Urinary bladder (tissue), 4 donors: ENCODE results near the gene CHN2. TPM values are rescaled to one million over a fixed set of nuclear protein-coding genes. Genes with fewer than 3 reads are reported as not detected.

Source experiments
- DNase-seq: peaks from one replicate; pipeline ENCODE4 v3.0.0-alpha.2; 2015; ENCODE audit errors: extremely low spot score
- H3K27ac ChIP-seq: one replicate; pipeline ENCODE4 v1.5.1; 2013; ENCODE audit warnings: low read depth, mild to moderate bottlenecking, moderate library complexity
- H3K36me3 ChIP-seq: one replicate; pipeline ENCODE4 v1.6.1; 2013; ENCODE audit warnings: mild to moderate bottlenecking, moderate library complexity; ENCODE audit not compliant: insufficient read depth
- H3K4me1 ChIP-seq: one replicate; pipeline ENCODE4 v1.6.1; 2013; ENCODE audit warnings: mild to moderate bottlenecking, moderate library complexity; ENCODE audit not compliant: insufficient read depth
- H3K4me3 ChIP-seq: one replicate; pipeline ENCODE4 v1.5.1; 2013; ENCODE audit warnings: low read depth, low read length
- WGBS: extraction: QIAGEN DNeasy Blood & Tissue Kit; methylation state at CpG from one replicate; pipeline ENCODE4 v1.1.7; 2013; 5-methylcytosine and 5-hydroxymethylcytosine counted together
- polyA plus RNA-seq: library from polyadenylated mRNA; stranded (reverse); fragments of 200-250 nt; gene quantifications from one replicate; pipeline ENCODE4 v1.2.3, GENCODE V29; 2013
- total RNA-seq: library from RNA; depleted of rRNA; stranded (reverse); fragments of >200 nt; gene quantifications from one replicate; pipeline ENCODE4 v1.2.3, GENCODE V29; 2014
- donor health status: healthy with polysubstance abuse.
- donor health status: healthy.

The CHN2 gene
- total and polyA plus RNA-seq, 2 donors = 6.8 to 14.5 TPM

- no peak for DNase-seq
- Histone ChIP-seq H3K4me3 (no peak overlapping the region), H3K27ac (no peak overlapping the region), H3K36me3 (no peaks in the 10 kb centered on the region), H3K4me1 (no peaks in the 10 kb centered on the region)
- WGBS = 83% methylated on average over 1 of the region's 1 CpG
These were observed 234.8 kb downstream of the CHN2 start for GRCh38 chr7:29429401-29429800.

GRCh38 chr7:29430279-29430949 lies 235.8 kb downstream of the CHN2 start:
- 84% methylated on average over 8 of the region's 8 CpGs for WGBS

GRCh38 chr7:29431686-29432085 lies 237.1 kb downstream of the CHN2 start:
- Histone ChIP-seq H3K4me1 (no peaks in the 10 kb centered on the region), H3K27ac (no peak overlapping the region), H3K36me3 (no peaks in the 10 kb centered on the region), H3K4me3 (no peak overlapping the region)
- WGBS = 98% methylated on average over 3 of the region's 3 CpGs
- DNase-seq = no peak

More at GRCh38 chr7:29430279-29430949, 235.8 kb downstream of the CHN2 start:
- DNase-seq = no peak
- Histone ChIP-seq H3K36me3 (no peaks in the 10 kb centered on the region), H3K4me1 (no peaks in the 10 kb centered on the region), H3K27ac (no peak overlapping the region), H3K4me3 (no peak overlapping the region)

- Histone ChIP-seq H3K4me1 (no peaks in the 10 kb centered on the region), H3K36me3 (no peaks in the 10 kb centered on the region), H3K27ac (no peak overlapping the region), H3K4me3 (no peak overlapping the region)
- WGBS = 58% methylated on average over 7 of the region's 7 CpGs
- DNase-seq = no peak
These were observed 238.1 kb downstream of the CHN2 start for GRCh38 chr7:29432721-29433120.

GRCh38 chr7:29434380-29434768 lies 239.8 kb downstream of the CHN2 start:
- H3K27ac ChIP-seq = no peak overlapping the region
- no peak overlapping the region for H3K4me3 ChIP-seq
- WGBS = 90% methylated on average over 2 of the region's 2 CpGs
- H3K4me1 ChIP-seq = no peaks in the 10 kb centered on the region
- H3K36me3 ChIP-seq = no peaks in the 10 kb centered on the region
- no peak for DNase-seq

- H3K36me3 ChIP-seq = no peaks in the 10 kb centered on the region
- H3K4me1 ChIP-seq = no peaks in the 10 kb centered on the region
- DNase-seq = no peak
- H3K27ac ChIP-seq = no peak overlapping the region
- H3K4me3 ChIP-seq = no peak overlapping the region
These were observed 240.6 kb downstream of the CHN2 start for GRCh38 chr7:29435167-29435566.

- no peak overlapping the region for H3K27ac ChIP-seq
- WGBS = 94% methylated on average over 3 of the region's 3 CpGs
- DNase-seq = no peak
- no peaks in the 10 kb centered on the region for H3K36me3 ChIP-seq
- no peak overlapping the region for H3K4me3 ChIP-seq
- H3K4me1 ChIP-seq = no peaks in the 10 kb centered on the region
These were observed 241.3 kb downstream of the CHN2 start for GRCh38 chr7:29435902-29436301.

GRCh38 chr7:29442146-29442545 lies 247.6 kb downstream of the CHN2 start:
- 38% methylated on average over 3 of the region's 3 CpGs for WGBS
- Histone ChIP-seq H3K27ac (no peak overlapping the region), H3K4me3 (no peak overlapping the region), H3K36me3 (no peaks in the 10 kb centered on the region), H3K4me1 (peaks cover 1% of the 10 kb centered on the region)
- DNase-seq = no peak

GRCh38 chr7:29443552-29443951 lies 249.0 kb downstream of the CHN2 start:
- Histone ChIP-seq H3K27ac (no peak overlapping the region), H3K4me1 (peaks cover 1% of the 10 kb centered on the region), H3K36me3 (no peaks in the 10 kb centered on the region), H3K4me3 (no peak overlapping the region)
- DNase-seq = no peak
- 34% methylated on average over 1 of the region's 1 CpG for WGBS

GRCh38 chr7:29444267-29444666 lies 249.7 kb downstream of the CHN2 start:
- DNase-seq = no peak
- peaks cover 1% of the 10 kb centered on the region for H3K4me1 ChIP-seq
- H3K27ac ChIP-seq = no peak overlapping the region
- WGBS = 95% methylated on average over 3 of the region's 3 CpGs
- H3K4me3 ChIP-seq = no peak overlapping the region
- H3K36me3 ChIP-seq = no peaks in the 10 kb centered on the region

GRCh38 chr7:29445736-29446135 lies 251.2 kb downstream of the CHN2 start:
- 75% methylated on average over 6 of the region's 6 CpGs for WGBS
- Histone ChIP-seq H3K36me3 (no peaks in the 10 kb centered on the region), H3K4me1 (peaks cover 1% of the 10 kb centered on the region), H3K4me3 (no peak overlapping the region), H3K27ac (no peak overlapping the region)
- DNase-seq = no peak

GRCh38 chr7:29447828-29448227 lies 253.3 kb downstream of the CHN2 start:
- no peak overlapping the region for H3K4me3 ChIP-seq
- 67% methylated on average over 3 of the region's 3 CpGs for whole genome bisulfite sequencing
- no peak overlapping the region for H3K27ac ChIP-seq
- peaks cover 1% of the 10 kb centered on the region for H3K4me1 ChIP-seq
- no peak for DNase-seq
- no peaks in the 10 kb centered on the region for H3K36me3 ChIP-seq

GRCh38 chr7:29449569-29450260 lies 255.1 kb downstream of the CHN2 start:
- Histone ChIP-seq H3K4me3 (no peak overlapping the region), H3K36me3 (no peaks in the 10 kb centered on the region), H3K27ac (no peak overlapping the region), H3K4me1 (no peaks in the 10 kb centered on the region)
- no peak for DNase-seq
- WGBS = 71% methylated on average over 3 of the region's 3 CpGs

- WGBS = 68% methylated on average over 2 of the region's 2 CpGs
- Histone ChIP-seq H3K27ac (no peak overlapping the region), H3K4me3 (no peak overlapping the region), H3K36me3 (no peaks in the 10 kb centered on the region), H3K4me1 (no peaks in the 10 kb centered on the region)
- no peak for DNase-seq
These were observed 258.4 kb downstream of the CHN2 start for GRCh38 chr7:29453021-29453420.
